HG02943 (cell line): ENCODE results near the gene HMX1.

Experiments used
- ATAC-seq: cut with Tn5 transposase; IDR thresholded peaks from one replicate; pipeline ENCODE4 v1.9.1; 2021; ENCODE audit warnings: mild to moderate bottlenecking, low read depth, moderate library complexity; ENCODE audit not compliant: unreplicated experiment

The HMX1 gene

DNA sequence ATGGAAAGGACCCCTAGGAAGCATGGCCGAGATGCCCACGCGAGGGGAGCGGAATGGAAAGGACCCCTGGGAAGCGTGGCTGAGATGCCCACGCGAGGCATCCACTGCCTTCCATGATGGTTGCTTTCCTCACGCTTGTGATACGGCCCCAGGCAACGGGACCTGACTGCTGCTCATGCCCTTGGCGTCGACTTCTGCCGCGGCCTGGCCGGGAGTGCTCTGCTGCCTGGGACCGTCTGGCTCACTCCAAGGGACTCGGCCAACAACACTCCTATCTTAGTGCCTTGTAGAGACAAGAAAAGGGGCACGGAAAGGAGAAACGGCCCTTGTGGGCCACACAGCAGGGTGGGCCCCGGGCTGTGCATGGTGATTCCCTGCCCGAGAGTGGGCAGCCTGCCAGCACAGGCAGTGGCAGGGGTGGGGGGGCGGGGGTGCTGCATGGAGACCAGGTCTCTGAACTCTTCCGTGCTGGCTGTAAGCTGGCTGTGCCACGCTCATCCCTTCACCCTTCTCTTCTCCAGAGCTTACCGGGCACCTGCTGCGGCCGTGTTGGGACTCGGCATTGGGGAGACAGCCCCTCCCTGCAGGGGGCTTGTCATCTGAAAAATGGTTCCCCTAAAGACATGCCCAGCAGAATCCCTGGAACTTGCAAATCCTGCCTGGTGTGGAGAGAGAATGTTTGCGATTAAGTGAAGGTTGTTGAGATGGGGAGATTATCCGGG is 38.6 kb upstream of the HMX1 start:
- ATAC-seq: no peak

- ATAC-seq: no peak
These were observed 37.9 kb upstream of the HMX1 start for GRCh38 chr4:8909548-8909947.

- ATAC-seq: no peak
These were observed 36.7 kb upstream of the HMX1 start for GRCh38 chr4:8908206-8908893.

- no peak for ATAC-seq
These were observed 36.1 kb upstream of the HMX1 start for GRCh38 chr4:8907596-8908205.

DNA sequence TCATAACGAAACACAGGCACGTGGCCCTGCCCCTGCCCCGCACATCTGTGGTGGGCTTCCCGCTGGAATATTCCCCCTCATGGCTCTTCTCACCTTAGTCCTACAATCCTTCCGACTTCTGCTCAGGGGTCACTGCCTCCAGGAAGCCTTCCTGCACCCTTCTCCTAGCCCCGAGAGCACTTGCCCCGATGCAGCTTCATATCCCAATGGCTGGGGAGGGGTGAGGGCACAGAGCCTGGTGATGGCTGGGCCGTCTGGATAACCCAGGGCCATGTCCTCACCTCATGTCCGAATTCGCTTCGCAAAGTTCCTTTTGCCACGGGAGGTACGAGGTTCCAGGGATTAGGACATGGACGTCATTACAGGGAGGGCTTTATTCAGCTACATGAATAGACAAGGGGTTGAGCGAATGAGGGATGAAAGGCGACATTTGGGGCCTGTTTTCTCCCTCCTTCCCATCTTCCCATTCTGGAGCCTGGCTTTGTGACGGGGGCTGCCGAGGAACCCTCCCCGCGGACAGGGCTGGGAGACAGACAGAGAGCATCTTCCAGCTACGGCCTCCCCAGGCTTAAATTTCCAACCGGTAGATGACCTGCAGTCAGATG is 35.5 kb upstream of the HMX1 start:
- no peak for ATAC-seq

DNA sequence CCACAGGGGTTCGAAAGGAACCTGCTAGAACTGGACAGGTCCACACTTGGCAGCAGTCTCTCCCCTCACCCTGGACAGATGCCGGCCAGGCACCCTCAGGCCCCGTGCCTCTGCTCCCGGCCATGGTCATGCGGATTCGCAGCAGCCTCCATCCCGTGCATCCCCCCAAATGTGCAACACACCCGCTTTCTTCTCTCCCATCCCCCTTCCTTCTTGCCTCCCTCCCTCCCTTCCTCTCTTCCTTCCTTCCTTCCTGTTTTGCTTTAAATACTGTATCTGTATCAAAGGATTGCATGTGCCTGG is 35.0 kb upstream of the HMX1 start:
- no peak for ATAC-seq

DNA sequence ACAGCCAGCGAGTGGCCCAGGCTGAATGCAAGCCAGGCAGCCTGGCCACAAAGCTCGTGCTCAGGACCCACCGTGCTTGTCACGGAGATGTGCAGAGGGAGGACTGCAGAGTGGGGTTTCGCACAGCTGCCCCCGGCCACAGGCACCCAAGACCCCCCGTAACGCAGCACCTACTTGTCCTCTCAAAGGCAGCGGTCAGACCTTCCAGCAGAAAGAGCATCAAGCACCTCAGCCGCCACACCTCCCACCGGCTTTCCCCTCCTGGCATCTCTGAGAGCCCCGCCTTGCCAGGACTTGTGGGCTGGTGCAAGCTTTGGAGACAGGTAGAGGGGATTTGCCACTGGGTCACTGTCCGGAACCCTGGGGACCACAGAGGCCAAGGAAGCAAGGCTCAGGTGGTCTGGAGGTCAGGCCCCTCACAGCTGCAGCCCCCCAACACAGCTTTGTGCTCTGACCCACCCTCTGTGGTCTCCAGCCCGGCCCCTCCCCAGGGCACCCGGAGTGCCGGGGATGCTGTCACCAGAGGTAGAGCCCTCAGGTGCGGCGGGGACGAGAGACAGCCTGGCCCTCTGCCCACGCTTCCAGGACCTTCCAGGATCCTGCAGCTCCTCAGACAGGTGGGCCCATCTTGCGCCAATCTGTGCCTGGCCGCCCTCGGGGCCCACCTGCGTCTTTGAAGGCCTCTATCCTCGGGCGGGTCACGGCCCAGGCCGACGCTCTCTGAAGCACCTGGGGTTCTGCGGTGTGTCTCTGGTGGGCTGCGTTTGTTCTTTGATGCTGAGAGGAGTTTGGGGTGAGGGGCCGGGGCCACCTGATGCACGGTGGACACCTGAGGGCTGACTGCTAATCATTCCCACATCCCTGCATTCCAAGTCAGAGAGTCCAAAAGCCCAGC is 34.4 kb upstream of the HMX1 start:
- no peak for ATAC-seq

- no peak for ATAC-seq
These were observed 33.7 kb upstream of the HMX1 start for GRCh38 chr4:8905226-8905772.

DNA sequence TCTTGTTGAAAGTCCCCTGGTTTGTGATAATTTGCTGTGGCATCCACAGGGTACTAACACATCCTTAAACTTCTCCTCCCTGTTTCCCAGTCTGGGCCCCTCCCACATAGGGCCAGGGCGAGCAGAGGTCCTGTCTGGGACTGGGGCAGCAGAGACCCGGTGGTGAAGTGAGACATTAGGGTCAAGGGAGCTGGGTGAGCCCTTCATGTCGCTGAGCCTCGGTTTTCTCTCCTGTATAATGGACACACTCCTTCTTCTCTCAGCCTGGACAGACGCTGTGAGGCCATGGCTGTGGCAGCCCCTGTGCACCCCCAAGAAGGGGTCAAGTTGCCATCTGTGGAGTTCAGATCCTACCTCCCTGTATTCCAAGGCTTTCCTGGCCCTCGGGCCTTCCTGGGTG is 33.0 kb upstream of the HMX1 start:
- no peak for ATAC-seq

DNA sequence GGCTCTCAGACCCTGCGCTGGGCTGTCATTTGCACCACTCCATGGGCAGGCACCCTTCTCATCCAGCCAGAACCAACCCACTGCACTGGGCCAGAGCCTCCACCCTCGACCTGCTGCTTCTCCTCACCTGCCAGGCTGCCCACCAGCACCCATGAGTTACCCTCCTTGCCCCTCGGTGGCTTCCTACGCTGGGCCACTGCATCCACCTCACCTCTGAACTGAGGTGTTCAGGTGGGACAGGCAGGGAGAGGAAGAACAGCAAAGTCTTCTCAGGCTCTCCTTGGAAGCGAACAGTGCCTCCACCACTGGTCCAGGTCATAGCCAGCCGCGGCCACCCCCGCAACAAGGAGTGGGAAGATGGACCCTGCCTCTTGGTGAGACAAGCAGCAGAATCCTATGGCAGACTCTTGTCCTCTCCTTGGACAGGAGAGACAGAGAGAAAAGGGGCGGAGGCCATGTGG is 32.4 kb upstream of the HMX1 start:
- no peak for ATAC-seq

GRCh38 chr4:8901335-8901734 is 29.7 kb upstream of the HMX1 start:
- no peak for ATAC-seq

DNA sequence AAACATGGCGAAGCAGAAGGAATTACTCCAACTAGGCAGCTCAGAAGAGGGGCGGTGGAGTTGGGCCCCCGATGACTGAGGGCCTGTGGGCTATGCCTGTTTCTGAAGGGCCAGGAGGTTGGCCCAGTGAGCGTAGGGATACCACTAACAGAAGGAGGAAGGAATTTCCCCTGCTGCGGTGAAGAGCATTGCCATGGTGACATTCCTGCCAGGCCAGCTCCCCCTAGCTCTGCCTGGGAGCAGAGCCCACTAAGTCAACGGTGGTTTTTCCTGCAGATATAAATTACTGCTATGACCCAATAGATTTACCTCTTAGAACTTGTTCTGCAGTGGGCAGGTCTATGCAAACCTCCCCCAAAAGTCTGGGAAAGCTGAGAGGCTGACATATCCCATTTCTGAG is 28.9 kb upstream of the HMX1 start:
- ATAC-seq: no peak

DNA sequence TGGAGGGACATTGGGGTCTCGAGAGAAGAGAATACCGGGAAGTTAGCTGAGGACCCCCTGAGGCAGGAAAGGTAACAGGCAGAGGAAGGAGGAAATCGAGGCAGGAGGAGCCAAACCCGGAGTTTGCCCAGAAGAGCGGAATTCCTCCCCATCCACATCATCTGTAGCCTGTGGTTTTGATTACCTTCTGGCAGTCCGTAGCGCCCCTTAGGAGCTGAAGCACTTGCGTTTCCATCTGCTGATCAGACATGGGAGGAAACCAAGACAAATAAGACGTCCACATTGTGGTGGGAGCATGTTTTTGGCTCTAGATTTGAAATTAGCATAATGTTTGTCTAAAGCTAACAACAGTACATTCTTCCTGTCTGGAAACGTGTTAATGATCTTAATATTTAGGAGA is 26.8 kb upstream of the HMX1 start:
- ATAC-seq: no peak

DNA sequence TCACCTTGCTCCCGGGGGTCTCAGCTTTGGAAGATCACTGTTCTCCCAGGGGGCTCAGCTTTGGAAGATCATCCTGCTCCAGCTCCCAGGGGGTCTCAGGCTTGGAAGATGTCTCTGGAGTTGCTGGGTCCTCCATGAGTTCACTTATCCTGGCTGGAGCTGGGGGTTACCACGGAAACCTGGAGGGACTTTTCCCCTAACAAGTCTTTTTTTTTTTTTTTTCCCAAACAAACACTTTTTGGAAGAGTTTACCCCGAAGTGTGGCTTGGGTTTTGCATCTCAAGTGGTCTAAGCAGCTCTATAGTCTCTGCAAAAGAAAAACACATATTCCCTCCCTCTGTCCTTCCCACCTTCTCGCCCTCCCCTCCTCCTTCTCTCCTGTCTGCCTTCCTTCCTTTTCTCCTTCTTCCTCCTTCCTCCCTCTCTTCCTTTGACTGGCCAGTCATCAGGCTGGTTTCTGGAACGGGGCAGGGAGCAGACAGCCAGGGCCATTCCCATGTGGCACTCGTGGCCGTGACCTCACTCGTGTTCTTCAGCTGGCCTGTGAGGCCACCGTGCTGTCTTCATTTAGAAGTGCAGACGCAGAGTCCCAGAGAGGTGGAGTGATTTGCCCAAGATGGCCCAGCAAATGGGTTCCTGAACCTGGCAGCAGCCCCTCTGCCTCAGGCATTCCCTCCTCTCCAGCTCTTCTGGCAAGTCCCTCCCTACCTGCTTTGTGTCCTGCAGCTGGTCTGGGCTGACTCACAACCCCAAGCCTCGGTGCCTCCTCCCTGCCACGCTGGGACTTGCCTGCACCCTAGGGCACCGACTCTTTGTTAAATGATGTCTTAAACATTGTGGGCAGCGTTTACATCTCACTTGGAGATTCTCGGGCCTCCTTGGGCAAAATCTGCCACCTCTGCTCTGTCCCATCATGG is 25.9 kb upstream of the HMX1 start:
- no peak for ATAC-seq

DNA sequence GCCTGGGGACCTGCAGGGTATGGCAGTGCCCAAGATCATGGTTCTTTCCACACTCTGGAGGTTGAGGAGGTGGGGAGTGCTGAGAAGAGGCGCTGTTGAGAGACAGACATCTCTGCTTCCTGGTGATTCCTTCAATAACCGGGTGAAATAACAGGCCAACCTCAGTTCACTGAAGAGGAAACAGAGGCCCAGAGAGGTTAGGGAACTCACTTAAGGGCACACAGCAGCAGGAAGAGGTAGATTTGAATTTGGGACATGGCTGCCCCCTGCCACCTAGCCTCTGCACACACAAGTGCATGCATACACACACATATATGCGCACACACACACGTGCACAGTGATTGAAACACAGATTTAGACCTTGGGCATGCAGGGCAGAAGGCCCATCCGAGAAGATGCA is 24.9 kb upstream of the HMX1 start:
- no peak for ATAC-seq

DNA sequence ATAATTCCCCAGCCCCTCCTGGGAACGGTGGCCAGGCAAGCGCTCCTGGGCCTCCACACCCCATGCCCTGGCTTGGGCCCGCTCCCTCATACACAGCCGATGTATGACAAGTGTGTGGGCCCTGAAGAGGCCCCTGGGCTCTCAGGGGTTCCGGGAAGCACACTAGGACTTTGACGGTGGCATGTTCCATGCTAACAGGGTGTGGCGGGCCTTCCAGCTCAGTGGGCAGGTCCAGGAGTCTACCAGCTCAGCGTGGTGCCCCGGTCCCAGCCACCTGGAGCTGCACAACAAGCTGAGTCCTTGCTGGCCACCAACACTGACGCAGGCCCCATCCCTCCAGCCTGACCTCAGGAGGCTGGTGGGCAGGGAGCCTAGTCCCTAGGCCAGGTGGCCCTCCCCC is 24.4 kb upstream of the HMX1 start:
- no peak for ATAC-seq

DNA sequence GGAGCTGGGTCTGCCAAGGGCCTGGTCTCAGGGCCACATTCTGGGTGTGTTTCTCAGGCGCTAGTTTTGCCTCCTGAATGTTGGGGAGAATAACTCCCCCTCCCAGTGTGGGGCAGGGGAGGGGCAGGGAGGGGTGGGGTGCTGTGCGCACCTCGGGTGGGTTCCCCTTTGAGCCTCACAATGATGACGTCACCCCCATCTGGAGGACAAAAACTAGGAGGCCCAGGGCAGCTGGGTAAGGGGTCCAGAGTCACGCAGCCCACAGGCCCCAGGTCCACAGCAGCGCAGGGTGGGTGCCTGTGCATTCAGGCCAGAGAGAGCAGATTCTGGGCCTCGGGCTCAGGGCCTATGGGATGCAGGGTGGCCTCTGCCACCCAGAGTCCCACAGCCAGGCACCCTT is 23.7 kb upstream of the HMX1 start:
- ATAC-seq: no peak

DNA sequence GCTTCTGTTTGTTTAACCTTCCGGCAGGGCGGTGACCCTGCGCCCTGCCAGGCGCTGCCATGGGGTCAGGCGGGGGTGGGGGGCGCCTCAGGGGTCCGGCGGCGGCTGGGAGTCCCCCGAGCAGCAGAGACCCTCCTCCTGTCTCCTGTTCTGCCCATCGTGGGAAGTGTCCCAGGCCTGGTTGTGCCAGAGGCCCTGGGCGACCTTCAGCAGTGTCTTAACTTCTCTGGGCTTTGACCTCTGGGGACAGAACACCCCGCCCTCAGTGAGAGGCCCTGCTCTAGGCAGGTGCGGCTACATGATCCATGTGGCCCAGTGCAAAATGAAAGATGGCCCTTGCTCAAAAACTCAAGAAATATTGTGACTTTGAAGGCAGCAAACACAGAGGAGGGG is 22.8 kb upstream of the HMX1 start:
- no peak for ATAC-seq

GRCh38 chr4:8893624-8894423 is 22.2 kb upstream of the HMX1 start:
- no peak for ATAC-seq
